T47D (cell line): ENCODE data around the gene DNAL4.

ENCODE experiments used
- DNase-seq, 2 experiments: peaks; one replicate each; pipeline versions ENCODE4 v3.0.0 to v3.0.0-alpha.2; 2011 to 2012; ENCODE audit warnings: low read depth in 1 of 2, low spot score in 1 of 2
- JUND ChIP-seq: IDR thresholded peaks from 2 replicates; pipeline ENCODE4 v1.6.1; 2012; ENCODE audit warnings: low read depth
- in situ Hi-C: cut with HindIII; loops from 2 replicates; pipeline ENCODE4 v1.10.0; 2016; ENCODE audit warnings: low sequenced_read_pairs, low pct_unique_long_range_greater_than_20kb

The DNAL4 gene

GRCh38 chr22:38792833-38793232 lies 1.1 kb downstream of the DNAL4 start:
- in situ Hi-C loops, result no loop called here

DNA sequence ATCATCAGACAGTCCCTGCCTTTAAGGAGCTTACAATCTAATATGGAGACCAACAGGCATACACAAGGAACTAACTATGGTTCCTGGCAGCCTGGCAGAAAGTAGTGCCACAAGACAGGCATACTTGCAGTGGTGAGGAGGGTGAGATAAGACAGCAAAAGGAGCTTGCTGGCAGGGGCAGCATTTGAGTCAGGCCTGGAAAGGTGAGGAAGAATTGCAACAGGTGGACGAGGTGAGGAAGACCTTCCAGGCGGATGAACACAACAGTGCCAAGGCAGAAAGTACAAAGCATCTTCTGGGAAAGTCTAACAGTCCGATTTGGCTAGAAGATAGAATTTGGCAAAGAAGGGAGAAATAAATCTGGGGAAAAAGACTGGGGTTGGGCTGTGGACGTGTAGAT lies 4.3 kb downstream of the DNAL4 start:
- in situ Hi-C loops, result no loop called here
- no peak for DNase-seq
- no peak for TF ChIP-seq JUND

More at GRCh38 chr22:38792833-38793232, 1.1 kb downstream of the DNAL4 start:
- no peak for DNase-seq
- TF ChIP-seq JUND, result no peak

DNA sequence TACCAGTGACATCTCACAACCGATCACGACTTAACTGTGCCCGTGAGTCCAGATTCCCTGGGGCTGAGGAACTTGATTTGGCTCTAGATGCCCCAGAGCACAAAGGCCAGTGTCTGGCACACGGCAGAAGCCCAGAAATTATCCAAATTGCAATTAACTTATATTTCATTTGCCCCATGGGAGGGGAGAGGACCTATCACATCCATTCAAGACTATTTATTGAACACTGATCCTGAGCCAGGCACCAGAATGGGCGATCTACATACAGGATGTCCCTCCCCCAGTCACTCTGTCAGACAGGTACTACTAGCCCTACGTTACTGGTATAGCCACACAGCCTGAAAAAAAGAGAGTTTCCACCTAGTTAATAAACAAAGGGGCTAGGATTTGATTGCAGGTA lies 5.1 kb downstream of the DNAL4 start:
- no peak for TF ChIP-seq JUND
- no peak for DNase-seq
- in situ Hi-C loops, result no loop called here

DNA sequence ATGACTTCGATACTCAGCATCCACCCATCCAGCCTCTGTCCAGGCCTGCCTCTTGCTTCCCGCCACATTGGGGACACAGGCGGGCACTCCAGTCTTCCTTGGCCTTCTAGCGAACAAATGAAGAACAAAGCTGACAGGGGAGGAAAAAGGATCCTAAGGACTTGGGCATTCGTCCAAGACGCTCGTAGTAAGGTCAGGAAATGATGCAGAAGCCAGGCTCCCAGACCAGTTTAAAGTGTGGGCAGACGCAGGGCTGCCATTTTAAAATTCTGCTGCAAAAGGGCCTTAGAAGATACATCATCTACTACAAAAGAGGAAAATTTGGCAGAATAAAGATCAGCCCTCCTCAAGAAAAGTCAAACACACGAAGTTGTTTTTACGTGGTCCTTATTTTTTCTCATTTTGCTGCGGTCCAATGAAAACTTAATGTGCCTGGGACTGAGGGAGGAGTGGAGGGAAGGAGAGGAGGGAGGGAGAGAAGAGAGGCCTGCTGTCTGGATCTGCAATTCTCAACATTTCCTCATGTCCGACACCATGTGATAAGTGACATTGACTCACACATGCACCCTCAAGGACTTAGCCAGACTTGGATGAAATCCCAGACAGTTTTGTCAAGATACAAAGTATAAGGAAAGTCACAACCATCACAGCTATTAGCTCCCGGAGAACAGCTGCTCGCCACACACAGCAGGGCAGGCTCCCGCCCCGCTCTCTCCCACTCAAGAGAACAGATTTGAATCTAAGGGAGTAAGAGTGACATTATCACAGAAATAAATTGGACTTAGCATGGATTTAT lies 5.7 kb downstream of the DNAL4 start:
- no peak for TF ChIP-seq JUND
- no peak for DNase-seq
- in situ Hi-C loops, result no loop called here

DNA sequence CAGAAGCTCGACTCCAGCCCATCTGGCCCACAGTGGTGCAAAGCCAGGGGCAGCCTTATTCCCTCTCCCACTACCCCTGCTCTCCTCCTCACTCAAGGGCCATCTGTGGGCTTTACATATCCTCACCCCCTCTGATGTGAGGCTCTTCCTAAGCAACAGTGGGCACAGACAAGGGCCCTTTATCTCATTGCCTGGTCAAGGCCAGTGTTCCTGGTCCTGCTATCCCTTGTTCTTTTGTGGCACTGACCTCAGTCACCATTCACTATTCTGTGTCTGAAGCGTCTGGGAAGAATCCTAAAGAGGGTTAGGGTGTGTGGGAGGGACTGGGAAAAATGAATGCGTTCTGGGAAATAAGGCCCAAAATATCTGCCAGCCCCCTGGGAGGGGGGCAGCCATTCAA lies 7.3 kb downstream of the DNAL4 start:
- TF ChIP-seq JUND, result no peak
- in situ Hi-C loops, result no loop called here
- DNase-seq, result no peak

GRCh38 chr22:38784856-38785255 lies 9.1 kb downstream of the DNAL4 start:
- no peak for DNase-seq
- no peak for TF ChIP-seq JUND
- in situ Hi-C loops, result no loop called here

GRCh38 chr22:38784035-38784434 lies 9.9 kb downstream of the DNAL4 start:
- no peak for DNase-seq
- in situ Hi-C loops, result no loop called here
- TF ChIP-seq JUND, result no peak

DNA sequence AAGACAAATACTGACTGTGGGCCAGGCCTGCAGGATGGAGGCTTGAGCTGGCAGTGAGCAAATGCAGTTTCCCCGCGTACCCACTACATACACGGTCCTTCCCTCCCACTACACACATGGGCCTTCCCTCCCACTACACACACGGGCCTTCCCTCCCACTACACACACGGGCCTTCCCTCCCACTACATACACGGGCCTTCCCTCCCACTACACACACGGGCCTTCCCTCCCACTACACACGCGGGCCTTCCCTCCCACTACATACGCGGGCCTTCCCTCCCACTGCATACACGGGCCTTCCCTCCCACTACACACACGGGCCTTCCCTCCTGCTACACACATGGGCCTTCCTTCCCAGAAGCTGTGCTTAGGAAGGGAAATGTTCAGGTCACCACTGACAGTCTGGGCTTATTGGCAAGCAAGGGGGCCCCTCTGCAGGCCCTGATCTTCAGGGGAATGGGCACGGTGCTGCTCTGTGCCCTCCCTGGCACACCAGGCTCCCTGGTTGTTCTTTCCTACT lies 10.8 kb downstream of the DNAL4 start:
- DNase-seq, result no peak
- no peak for TF ChIP-seq JUND
- in situ Hi-C loops, result no loop called here

DNA sequence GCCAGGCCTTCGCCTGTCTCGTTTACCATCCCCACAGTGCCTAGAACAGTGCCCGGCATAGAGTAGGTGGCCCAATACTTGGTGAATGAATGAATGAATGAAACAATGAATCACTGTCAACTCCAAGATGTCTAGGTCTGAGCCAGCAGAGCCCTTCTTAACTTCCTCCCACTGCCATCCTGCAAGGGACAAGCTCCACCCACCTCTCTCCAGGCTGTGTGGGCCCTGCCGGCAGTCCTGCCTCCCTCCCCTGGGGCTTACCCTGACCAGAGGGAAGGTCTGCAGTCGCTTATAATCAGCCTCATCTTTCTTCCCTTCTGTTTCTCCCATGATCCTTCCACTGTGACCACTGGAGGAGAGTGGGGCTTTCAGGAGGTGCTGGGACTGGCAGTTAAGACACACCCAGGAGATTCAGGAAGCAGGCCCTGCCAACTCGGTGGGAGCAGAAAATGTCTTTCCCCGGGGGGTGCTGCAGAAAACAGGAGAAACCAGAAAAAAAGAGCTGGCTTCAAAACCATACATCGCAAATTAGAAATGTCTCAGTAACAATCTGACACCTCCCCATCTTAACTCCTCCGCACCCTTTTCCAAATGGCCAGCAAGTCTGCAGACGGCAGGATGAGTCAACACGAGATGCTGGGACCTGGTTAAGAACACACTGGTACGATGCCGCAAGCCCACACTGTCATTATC lies 11.4 kb downstream of the DNAL4 start:
- no peak for DNase-seq

DNA sequence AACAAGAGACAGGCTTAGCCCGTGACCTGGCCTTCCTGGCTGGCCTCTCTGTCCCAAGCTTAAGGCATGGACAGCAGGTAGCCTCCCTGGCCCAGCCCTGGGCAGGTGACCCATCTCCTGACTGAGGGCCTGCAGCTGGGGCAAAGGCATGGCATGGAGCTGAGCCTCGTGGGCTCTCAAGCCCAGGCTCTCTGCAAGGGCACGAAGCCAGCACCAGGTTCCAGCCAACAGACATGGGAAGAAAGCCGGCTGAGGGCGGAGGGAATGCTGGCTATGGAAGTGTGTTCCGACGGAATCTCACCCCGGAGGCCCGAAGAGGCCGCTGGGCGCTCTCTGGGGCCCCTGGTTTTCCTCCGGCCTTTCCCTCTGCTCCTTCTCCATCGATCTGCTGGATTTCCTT lies 12.9 kb downstream of the DNAL4 start:
- DNase-seq, result no peak
- in situ Hi-C loops, result no loop called here
- no peak for TF ChIP-seq JUND

More for the DNA sequence above, 11.4 kb downstream of the DNAL4 start:
- in situ Hi-C loops, result no loop called here
- TF ChIP-seq JUND, result no peak

DNA sequence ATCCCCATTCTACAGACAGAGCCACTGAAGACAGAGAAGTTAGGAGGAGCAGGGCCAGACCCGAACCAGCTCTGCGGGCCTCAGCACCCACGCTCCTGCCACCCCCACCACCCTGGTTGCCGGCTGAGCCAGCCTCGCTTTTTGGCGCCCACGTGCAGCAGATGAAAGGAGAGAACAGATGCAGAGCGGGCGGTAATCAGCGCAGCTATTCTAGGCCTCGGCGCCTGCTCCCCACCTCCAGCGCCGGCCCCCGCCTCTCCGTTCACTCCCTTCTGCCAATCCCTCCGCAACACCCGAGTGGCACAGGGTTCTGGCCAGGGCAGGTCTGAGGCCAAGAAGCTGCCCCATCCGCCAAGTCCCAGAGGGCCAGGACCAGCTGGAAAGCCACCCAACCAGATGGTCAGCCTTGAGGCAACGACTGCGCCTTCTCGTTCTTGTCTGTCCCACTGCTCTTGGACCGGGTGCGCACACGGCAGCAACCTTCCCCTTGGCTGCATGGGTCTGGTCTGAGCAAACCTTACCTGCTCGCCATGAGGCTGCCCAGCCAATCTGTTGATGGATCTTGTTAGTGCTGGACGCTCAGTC lies 16.8 kb downstream of the DNAL4 start:
- in situ Hi-C loops, result no loop called here
- TF ChIP-seq JUND, result no peak
- DNase-seq, result no peak

- in situ Hi-C loops, result no loop called here
- no peak for DNase-seq
- no peak for TF ChIP-seq JUND
Observed at GRCh38 chr22:38776086-38776485, 17.9 kb downstream of the DNAL4 start.

- no peak for DNase-seq
- in situ Hi-C loops, result no loop called here
- TF ChIP-seq JUND, result no peak
Observed at GRCh38 chr22:38775656-38776055, 18.3 kb downstream of the DNAL4 start.
